Umbilical cord (tissue), 2 donors: Measurements from ENCODE around the gene AIP. TPM values are rescaled to one million over a fixed set of nuclear protein-coding genes. Genes with fewer than 3 reads are reported as not detected.
A peak's percentile ranks its signal among the peaks of the same experiment; 100 is the strongest.

ENCODE experiments used
- DNase-seq: peaks from one replicate; pipeline ENCODE4 v3.0.0-alpha.2; 2015; ENCODE audit warnings: low spot score
- total RNA-seq: library from RNA; depleted of rRNA; stranded (reverse); fragments of >200 nt; gene quantifications from one replicate; pipeline ENCODE4 v1.2.3, GENCODE V29; 2014; ENCODE audit warnings: low replicate concordance; ENCODE audit not compliant: insufficient read depth

Gene AIP
- 78.0 TPM for total RNA-seq

- peak; percentile 100 for DNase-seq
Measured at GRCh38 chr11:67482827-67483798, at the start of gene AIP. Gene AIP, plus strand, starts transcription at chr11:67483026. Its CDS starts 133 bp downstream, at chr11:67483159.

GRCh38 chr11:67433536-67434394 lies 49.1 kb upstream of the AIP start:
- DNase-seq, result no peak

DNA sequence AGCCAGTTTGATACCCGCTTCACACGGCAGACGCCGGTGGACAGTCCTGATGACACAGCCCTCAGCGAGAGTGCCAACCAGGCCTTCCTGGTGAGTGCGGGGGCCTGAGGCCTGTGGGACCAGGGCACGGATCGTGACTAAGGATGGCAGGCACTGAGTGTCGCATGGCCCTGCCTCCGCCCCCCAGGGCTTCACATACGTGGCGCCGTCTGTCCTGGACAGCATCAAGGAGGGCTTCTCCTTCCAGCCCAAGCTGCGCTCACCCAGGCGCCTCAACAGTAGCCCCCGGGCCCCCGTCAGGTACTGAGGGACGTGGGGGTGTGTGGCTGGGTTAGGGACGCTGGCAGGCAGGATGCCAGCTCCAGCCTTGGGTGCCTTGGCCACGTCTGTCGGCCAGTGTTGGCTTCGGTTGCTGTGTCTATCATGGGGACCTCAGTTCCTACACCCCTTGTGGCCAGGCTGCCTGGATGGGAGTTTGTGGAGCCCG lies 48.4 kb upstream of the AIP start:
- no peak for DNase-seq

DNA sequence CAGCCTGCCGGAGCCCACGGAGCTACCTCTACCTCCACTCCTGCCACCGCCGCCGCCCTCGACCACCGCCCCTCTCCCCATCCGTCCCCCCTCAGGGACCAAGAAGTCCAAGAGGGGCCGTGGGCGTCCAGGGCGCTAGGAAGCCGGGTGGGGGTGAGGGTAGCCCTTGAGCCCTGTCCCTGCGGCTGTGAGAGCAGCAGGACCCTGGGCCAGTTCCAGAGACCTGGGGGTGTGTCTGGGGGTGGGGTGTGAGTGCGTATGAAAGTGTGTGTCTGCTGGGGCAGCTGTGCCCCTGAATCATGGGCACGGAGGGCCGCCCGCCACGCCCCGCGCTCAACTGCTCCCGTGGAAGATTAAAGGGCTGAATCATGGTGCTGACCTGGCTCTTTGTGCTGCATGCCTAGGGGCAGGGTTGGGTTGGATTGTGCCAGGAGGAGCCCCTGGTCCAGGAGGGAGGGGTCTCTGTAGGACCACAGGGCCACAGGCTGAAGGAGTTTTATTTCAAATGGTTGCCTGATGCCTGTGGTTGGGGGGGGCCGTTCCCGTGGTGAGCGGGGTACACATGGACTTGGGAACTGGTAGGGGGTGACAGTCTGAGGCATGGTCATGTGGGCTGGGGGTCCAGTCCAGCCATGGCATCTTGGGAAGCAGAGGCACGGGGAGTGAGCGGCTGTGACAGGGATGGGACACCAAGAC lies 47.6 kb upstream of the AIP start:
- DNase-seq, result no peak

GRCh38 chr11:67435727-67436458 lies 46.9 kb upstream of the AIP start:
- DNase-seq, result no peak

- no peak for DNase-seq
Measured at GRCh38 chr11:67436459-67437081, 46.3 kb upstream of the AIP start.

DNA sequence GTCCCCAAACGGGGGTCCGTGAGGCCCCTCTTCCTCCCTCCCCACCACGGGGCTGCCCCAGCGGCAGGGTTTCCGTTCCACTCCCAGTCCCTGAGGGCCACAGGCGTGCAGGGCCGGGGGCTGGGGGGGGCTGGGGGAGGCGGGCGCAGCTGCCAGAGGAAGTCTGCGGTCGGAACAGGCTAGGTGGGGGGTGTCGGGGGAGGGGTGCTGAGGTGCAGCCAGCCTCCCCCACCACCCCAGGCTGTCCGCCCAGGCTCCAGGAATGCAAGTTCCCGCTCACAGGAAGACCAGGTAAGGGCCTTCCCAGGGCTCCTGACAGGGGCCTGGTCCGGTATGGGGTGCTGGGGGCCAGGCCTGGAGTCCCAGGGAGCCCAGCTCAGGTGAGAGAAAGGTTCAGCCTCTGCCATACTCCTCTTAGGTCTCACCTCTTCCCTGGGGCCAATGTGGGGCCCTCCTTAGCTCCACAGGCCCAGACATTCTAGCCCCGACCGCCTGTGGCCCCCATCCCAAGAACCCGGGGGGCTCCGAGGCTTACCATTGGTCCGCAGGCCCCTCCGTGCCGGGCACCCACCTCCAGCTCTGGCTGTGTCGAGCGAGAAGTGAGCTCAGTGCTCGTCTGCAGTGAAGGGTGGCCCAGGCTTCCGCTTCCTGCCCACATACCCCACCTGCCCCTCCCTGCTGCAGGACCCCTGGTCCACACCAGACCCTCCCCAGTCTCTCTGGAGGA lies 45.6 kb upstream of the AIP start, which contains the start of gene PTPRCAP:
Gene PTPRCAP (minus strand): TSS at position 601 of the 727 bp plus-strand sequence. CDS start 63 bp downstream, at position 538.
- DNase-seq, result no peak

DNA sequence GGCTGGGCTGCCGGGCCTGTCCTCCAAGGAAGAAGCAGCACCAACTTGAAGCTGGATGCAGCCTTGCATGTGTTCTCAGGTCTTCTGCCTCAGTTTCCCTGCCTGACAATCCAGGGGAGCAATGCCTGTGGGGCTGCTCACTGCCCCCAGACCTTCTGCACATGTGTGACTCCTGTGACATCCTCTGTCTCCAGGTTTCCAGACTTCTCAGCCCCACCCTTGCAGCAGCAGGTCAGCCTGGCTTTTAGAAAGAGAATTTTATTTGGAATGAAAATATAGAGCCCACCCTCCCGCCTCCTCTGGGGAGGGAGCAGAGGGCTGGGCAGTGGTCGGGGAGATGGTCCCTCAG lies 45.0 kb upstream of the AIP start:
- no peak for DNase-seq

GRCh38 chr11:67438158-67438902 lies 44.5 kb upstream of the AIP start:
- DNase-seq, result no peak

GRCh38 chr11:67439321-67440228 lies 43.3 kb upstream of the AIP start:
- DNase-seq, result no peak

GRCh38 chr11:67440229-67441097 lies 42.4 kb upstream of the AIP start:
- DNase-seq, result no peak

- DNase-seq, result no peak
Measured at GRCh38 chr11:67441098-67441563, 41.7 kb upstream of the AIP start.

- no peak for DNase-seq
Measured at GRCh38 chr11:67441731-67442351, 41.0 kb upstream of the AIP start.

DNA sequence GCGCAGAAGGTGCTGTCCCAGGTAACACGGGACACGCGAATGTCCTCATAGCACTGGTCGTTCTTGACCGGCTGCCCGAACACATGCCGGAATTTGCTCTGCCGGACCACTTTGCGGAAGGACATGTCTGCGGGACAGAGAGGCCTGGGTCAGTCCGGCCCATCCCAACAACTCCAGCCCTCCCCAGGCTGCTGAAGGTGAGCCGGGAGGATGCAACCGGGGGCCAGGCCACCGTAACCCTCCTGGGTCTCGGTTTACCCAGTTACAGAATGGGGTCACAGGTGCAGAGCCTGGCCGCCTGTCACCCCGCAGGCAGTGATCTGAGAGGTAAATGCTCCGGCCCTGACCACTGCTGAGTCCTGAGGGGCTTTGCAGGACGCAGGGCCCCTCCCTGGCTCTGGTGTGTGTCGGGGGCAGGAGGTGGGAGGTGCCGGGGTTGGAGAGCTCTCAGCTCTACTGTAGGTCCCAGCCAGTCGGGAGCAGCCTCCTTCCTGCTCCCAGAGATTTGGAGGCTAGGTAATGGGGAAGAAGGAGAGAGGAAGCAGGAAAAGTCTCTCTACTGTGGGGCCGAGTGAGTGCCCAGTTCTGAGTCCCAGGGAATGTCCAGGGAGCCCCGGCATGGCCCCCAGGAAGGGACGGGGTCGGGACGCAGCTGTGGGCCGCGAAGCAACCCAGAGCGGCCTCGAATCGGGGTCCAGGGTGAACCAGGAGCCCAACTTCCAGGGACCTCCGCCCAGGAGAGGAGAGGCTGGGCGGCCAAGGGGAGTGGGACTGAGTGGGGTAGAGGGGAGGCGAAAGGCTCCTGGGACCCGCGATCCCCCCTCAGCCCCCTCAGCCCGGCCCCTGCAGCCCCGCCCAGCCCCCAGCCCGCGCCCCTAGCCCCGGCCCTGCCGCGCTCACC lies 40.1 kb upstream of the AIP start:
- DNase-seq, result no peak

DNA sequence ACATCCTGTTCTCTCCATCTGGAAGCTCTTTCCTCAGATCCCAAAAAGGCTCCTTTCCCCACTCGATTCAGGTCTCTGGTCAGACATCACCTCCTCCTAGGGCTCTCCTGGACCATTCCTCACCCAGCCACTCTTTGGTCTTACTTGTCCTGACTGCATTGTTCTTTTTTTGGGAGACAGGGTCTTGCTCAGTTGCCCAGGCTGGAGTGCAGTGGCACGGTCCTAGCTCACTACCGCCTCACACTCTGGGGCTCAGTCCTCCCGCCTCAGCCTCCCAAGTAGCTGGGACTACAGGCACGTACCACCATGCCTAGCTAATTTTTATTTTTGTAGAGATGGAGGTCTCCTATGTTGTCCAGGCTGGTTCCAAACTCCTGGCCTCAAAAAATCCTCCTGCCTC lies 37.3 kb upstream of the AIP start:
- DNase-seq, result no peak
